Right ventricle myocardium superior (tissue), 1 donor: ENCODE results near the gene RABL6. TPM values are rescaled to one million over a fixed set of nuclear protein-coding genes. Genes with fewer than 3 reads are reported as not detected.

Experiments used
- ATAC-seq: fragments of 200-7000 bp; cut with Tn5 transposase; one replicate; pipeline ENCODE4 v1.9.1; 2020; ENCODE audit warnings: mild to moderate bottlenecking; ENCODE audit not compliant: poor library complexity
- DNase-seq: peaks from one replicate; pipeline ENCODE4 v3.0.0-alpha.2; 2020
- intact Hi-C: fragments of 100-400 bp; cut with DNase I; formaldehyde crosslinking; loops from one replicate; pipeline ENCODE4 v1.11.2; 2022
- total RNA-seq: library from RNA; stranded (reverse); fragmentation: NEBNext Ultra II Directional; extraction: Animal tissue kit (Norgen Biotek cat#: 25700); gene quantifications from one replicate; pipeline ENCODE4 v1.2.1, GENCODE V29; 2021
- donor health status: DM: no; HTN: yes; CAD: no; lungs with severe emphysema.

RABL6 gene
- total RNA-seq, 1 donor from 2014 or later, result 68.0 TPM

DNA sequence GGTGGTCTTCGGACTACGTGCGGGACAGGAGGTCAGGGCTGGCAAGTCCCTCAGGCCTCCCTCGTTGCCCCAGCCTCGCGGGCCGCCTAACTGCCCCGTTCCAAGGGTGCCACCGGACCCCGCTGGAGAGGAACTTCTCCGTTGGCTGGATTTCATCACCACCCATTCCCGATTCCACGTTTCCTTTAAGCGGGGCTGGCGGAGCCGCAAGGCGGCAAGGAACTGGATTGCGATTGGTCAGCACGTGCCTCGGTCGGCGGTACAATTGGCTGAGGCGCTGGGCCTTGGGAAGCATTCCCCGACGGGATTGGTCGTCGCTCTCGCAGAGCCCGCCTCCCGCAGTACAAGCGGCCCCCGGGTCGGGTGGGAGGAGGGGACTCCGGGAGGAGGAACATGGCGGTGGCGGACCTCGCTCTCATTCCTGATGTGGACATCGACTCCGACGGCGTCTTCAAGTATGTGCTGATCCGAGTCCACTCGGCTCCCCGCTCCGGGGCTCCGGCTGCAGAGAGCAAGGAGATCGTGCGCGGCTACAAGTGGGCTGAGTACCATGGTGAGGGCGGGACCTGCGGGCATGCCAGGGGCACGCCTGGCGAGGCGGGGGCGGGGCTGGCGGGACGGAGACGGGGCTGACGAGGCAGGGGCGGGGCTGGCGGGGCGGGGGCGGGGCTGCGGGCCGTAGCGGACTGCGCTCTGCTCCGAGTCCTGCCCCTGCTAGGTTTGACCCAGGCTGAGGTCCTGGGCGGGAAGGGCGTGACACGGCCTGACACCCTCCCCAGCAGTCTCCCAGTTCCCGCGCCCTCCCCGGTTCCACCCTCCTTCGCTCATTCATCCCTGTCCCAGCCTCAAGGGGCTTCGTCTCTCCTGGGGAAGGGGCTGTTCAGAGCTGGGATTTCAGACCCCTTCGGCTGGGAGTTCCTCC is 41.6 kb downstream of the RABL6 start, which contains the start of gene PHPT1:
Gene PHPT1 (plus strand): TSS at position 372 of the 922 bp plus-strand sequence. CDS start 22 bp downstream, at position 394.
- DNase-seq (peak; percentile 99), ATAC-seq (peak; percentile 83)
- intact Hi-C loops, result loop anchor here (5.0 kb wide), 1 partner anchor 93 kb away; the partner anchor contains the start of gene FBXW5

DNA sequence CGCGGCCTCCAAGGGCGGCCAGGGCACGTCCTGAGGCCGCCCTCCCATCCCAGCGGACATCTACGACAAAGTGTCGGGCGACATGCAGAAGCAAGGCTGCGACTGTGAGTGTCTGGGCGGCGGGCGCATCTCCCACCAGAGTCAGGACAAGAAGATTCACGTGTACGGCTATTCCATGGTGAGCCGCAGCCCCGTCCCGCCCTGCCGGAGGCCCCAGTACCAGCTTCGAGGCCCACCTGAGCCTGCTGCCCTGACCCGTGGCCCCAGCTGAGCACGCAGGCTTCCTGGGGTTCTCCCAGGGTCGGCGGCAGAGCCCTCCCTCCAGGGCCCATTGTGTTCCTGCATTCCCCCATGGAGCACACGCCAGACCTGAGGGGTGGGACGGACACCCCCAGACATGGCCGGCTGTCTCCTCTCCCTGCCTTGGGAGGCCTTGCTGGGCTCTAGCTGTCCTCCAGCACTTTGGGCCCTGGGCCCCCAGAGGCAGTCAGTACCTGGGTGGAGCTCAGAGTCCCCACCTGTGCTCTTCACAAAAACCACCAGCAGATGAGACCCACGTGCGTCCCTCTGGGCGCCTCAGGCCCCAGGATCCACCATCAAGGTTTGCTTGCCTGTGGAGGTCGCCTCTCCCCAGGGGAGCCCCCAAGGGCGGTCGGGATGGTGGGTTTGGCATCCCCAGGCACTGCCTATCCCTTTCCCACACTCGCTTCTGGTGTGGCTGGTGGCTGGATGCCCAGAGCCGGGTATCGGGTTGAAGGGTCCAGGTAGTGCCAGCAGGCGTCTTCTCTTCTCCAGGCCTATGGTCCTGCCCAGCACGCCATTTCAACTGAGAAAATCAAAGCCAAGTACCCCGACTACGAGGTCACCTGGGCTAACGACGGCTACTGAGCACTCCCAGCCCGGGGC is 42.5 kb downstream of the RABL6 start:
- no peak for DNase-seq
- intact Hi-C loops, result loop anchor here (5.0 kb wide), 1 partner anchor 92 kb away; the partner anchor contains the start of gene FBXW5
- ATAC-seq, result no peak

DNA sequence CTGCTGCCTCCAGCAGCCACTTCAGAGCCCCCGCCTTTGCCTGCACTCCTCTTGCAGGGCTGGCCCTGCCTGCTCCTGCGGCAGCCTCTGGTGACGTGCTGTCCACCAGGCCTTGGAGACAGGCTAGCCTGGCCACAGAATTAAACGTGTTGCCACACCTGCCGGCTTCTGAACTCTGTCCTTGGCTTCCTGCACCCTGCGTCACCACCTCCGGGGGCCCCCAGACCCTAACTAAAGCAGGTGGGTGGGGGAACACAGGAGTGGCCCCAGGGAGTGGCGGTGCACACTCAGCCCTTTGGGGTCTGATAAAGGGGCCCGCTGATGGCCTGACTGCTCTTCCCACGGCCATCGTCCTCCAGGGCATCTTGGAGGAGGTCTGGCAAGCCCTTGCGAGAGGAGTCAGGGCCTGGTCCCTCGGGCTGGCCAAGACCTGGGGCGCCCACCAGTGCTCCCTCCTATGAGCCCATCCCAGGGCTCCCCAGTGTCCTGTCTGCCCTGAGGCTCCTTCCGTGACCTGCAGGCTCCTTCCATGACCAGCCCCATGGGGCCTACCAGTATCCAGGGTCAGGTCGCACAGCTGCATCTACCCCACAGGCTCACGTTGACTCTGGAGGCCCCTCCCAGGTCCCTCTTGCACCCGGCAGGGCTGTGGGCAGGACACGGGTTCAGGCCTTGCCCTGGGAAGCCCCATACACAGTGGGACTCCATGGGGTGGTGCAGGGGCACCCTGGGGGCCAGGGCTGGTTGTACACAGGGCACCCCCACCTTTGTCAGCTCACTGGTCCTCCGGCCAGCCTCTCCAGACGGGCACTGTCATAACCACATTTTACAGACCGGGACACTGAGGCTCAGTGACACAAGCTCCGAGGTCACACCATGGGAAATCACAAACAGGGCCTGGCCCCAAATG is 43.4 kb downstream of the RABL6 start:
- intact Hi-C loops, result no loop called here
- no peak for ATAC-seq
- no peak for DNase-seq

DNA sequence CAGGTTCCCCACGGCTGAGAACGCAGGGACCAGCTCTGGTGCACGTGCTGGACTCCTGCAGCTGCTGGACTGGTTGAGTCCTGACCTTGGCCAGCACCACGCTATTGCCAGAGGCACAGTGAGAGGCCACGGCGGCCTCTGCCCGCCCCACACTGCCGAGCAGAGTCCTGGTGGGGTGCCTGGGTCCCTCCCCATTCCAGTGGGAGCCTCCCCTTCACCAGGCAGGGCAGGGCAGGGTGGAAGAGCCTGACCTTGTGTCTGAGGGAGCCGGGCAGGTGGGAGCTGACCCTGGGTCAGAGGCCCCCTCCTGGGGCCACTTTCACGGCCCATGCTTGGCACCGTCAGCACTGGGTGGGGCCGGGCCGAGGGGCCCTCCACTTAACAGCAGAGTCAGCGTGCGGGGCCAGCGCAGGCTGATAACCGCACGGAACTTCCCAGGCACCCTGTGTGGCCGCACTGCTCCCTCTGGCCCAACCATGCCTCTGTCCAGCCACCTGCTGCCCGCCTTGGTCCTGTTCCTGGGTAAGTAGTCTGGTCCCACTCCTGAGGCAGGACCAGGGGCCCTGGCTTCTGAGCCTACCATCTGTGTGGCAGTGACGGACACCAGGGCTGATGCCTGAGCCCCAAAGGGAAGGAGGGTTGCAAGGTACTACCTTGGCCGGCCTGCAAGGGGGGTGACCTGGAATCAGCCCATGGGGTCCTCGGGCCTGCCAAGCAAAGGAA is 44.4 kb downstream of the RABL6 start, which contains the start of gene MAMDC4:
Gene MAMDC4 (plus strand): TSS at position 406 of the 723 bp plus-strand sequence. CDS start 71 bp downstream, at position 477.
- no peak for ATAC-seq
- intact Hi-C loops, result no loop called here
- DNase-seq, result no peak

DNA sequence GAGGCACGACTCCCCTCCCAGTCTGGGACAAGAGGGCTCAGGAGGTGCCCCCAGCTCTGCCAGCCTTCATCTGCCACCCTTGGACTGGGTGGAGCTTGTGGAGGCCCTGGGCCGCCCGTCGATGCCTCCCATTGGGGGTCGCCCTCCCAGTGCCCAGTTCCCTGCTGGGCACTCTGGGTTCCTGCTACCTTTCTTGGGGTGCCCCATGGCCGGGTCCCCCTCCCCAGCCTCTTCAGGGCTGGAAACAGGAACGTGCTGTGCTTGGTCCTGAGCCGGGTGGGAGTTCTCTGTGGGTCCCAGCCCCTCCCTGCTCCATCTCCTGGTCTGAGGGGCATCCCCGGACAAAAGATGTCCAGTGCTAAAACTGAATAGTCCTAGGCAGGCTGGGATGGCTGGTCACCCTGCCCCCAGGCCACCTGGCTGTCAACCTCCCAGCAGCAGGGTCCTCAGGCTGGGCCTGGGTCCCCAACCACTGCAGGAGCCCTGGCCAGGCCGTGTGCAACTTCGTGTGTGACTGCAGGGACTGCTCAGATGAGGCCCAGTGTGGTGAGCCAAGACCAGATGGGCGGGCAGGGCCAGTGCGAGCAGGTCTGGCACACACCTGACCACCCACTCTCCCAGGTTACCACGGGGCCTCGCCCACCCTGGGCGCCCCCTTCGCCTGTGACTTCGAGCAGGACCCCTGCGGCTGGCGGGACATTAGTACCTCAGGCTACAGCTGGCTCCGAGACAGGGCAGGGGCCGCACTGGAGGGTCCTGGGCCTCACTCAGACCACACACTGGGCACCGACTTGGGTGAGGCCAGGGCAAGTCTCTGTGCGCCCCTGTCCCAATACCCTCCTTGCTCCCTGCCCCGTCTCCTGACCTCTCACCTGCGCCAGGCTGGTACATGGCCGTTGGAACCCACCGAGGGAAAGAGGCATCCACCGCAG is 45.2 kb downstream of the RABL6 start:
- ATAC-seq (no peak), DNase-seq (no peak)
- intact Hi-C loops, result no loop called here

DNA sequence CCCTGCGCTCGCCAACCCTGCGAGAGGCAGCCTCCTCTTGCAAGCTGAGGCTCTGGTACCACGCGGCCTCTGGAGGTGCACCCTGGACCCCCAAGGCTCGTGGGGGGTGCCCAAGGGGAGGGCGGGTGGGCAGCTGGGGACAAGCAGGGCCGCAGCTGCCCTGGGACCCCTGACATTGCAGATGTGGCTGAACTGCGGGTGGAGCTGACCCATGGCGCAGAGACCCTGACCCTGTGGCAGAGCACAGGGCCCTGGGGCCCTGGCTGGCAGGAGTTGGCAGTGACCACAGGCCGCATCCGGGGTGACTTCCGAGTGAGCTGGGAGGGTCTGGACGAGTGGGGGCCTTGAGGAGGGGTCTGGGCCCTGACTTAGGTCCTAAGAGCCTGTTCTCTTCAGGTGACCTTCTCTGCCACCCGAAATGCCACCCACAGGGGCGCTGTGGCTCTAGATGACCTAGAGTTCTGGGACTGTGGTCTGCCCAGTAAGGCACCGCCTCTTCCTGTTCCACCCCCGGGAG is 45.9 kb downstream of the RABL6 start:
- intact Hi-C loops, result no loop called here
- ATAC-seq (no peak), DNase-seq (peak; percentile 39)

DNA sequence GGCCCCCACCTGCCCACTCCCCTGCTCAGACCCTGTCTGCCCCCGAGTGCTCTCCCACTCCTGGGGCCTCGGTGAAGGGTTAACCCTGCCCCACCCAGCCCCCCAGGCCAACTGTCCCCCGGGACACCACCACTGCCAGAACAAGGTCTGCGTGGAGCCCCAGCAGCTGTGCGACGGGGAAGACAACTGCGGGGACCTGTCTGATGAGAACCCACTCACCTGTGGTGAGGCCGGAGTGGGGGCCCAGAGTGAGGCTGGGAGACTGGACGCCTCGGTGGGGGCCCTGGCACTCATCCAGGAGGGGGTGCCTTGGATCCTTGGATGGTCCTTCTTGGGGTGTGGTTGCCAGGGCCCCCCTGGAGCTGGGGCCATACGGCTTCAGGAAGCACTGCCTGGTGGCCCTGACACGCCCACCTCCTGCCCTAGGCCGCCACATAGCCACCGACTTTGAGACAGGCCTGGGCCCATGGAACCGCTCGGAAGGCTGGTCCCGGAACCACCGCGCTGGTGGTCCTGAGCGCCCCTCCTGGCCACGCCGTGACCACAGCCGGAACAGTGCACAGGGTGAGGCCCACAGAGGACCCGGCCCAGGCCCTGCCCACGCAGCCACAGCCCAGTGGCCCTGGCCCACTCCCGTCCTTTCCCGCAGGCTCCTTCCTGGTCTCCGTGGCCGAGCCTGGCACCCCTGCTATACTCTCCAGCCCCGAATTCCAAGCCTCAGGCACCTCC is 46.5 kb downstream of the RABL6 start:
- intact Hi-C loops, result no loop called here
- no peak for ATAC-seq
- DNase-seq, result peak; percentile 47

DNA sequence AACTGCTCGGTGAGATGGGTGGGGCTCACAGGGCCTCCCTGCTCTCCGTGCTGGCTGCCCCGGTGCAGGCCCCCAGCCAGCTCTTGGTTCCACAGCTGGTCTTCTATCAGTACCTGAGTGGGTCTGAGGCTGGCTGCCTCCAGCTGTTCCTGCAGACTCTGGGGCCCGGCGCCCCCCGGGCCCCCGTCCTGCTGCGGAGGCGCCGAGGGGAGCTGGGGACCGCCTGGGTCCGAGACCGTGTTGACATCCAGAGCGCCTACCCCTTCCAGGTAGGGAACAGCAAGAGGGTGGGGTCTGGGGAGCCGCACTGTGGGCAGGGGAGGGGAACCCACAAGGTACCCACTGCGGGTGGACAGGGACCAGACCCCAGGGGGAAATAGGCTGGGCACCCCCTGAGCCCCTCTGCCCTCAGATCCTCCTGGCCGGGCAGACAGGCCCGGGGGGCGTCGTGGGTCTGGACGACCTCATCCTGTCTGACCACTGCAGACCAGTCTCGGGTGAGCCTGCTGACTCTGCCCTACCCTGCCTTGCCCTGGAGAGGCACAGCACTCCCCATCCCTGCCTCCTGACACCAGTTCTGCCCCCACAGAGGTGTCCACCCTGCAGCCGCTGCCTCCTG is 47.2 kb downstream of the RABL6 start:
- peak; percentile 35 for DNase-seq
- intact Hi-C loops, result no loop called here
- no peak for ATAC-seq

DNA sequence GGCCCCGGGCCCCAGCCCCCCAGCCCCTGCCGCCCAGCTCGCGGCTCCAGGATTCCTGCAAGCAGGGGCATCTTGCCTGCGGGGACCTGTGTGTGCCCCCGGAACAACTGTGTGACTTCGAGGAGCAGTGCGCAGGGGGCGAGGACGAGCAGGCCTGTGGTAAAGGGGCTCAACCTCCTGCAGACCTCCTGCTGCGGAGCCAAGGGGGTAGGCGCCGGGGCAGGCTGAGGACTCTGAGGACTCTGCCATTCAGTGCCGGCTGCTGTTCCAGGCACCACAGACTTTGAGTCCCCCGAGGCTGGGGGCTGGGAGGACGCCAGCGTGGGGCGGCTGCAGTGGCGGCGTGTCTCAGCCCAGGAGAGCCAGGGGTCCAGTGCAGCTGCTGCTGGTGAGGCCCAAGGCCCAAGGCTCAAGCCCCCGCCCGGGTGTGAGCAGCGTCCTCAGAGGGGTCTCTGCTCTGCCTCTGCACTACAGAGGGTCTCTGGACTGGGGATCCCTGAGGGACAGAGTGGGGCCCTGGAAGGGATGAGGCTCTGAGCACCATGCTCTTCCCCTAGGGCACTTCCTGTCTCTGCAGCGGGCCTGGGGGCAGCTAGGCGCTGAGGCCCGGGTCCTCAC is 47.8 kb downstream of the RABL6 start:
- peak; percentile 53 for DNase-seq
- intact Hi-C loops, result no loop called here
- ATAC-seq, result no peak

DNA sequence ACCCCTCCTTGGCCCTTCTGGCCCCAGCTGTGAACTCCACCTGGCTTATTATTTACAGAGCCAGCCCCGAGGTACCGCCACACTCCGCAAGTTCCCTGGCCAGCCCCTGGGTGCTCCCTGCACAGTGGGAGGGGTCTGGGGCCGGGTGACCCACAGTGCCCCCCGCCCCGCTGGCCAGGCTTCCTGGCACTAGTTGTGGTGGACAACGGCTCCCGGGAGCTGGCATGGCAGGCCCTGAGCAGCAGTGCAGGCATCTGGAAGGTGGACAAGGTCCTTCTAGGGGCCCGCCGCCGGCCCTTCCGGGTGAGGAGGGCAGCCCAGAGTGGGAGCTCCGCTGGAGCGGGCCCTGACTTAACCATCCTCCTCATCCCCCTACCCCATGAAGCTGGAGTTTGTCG is 48.3 kb downstream of the RABL6 start:
- ATAC-seq (no peak), DNase-seq (peak; percentile 21)
- intact Hi-C loops, result no loop called here

DNA sequence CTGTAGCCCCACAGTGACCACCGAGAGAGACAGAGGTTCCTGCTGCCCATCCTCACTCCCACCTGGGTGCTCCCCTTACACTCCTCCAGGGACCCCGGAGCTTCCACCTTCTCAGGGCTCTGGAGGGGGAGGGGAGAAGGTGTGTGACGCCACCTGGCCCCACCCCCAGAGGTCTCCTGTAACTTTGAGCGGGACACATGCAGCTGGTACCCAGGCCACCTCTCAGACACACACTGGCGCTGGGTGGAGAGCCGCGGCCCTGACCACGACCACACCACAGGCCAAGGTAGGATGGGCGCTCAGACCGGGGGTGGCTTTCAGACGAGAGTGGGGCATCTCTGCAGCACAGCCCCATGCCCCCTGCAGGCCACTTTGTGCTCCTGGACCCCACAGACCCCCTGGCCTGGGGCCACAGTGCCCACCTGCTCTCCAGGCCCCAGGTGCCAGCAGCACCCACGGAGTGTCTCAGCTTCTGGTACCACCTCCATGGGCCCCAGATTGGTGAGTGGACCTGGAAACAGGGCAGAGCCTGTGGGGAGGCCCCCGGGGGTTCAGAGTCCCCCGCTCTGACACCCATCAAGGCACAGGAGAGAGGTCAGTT is 48.9 kb downstream of the RABL6 start:
- intact Hi-C loops, result no loop called here
- no peak for ATAC-seq
- peak; percentile 35 for DNase-seq

DNA sequence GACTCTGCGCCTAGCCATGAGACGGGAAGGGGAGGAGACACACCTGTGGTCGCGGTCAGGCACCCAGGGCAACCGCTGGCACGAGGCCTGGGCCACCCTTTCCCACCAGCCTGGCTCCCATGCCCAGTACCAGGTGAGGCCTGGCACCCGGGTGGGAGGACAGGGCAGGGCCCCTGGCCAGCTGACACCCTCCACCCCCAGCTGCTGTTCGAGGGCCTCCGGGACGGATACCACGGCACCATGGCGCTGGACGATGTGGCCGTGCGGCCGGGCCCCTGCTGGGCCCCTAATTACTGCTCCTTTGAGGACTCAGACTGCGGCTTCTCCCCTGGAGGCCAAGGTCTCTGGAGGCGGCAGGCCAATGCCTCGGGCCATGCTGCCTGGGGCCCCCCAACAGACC is 49.4 kb downstream of the RABL6 start:
- intact Hi-C loops, result no loop called here
- ATAC-seq (no peak), DNase-seq (peak; percentile 41)

DNA sequence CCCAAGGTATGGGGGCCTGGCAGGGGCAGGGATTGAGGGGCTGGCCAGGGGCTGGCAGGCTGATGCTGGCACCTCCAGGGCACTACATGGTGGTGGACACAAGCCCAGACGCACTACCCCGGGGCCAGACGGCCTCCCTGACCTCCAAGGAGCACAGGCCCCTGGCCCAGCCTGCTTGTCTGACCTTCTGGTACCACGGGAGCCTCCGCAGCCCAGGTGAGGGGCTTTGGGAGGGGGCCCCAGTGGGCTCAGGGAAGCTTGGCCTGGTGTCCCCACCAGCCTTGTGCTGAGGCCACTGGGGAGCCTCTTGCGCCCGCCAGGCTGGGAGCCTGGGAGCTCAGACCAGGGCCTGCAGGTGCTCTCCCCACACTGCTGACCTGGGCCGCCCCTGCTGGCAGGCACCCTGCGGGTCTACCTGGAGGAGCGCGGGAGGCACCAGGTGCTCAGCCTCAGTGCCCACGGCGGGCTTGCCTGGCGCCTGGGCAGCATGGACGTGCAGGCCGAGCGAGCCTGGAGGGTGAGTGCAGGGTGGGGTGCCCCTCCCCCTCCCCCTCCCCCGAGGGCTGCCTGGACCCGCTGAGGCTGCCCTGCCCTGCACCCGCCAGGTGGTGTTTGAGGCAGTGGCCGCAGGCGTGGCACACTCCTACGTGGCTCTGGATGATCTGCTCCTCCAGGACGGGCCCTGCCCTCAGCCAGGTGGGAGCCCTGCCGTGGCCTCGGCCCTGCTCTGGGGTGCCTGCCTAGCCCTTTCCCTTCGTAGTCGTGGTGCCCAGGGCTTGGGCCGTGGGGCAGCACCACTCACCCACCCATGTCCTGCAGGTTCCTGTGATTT is 50.0 kb downstream of the RABL6 start:
- intact Hi-C loops, result no loop called here
- peak; percentile 32 for DNase-seq
- no peak for ATAC-seq

DNA sequence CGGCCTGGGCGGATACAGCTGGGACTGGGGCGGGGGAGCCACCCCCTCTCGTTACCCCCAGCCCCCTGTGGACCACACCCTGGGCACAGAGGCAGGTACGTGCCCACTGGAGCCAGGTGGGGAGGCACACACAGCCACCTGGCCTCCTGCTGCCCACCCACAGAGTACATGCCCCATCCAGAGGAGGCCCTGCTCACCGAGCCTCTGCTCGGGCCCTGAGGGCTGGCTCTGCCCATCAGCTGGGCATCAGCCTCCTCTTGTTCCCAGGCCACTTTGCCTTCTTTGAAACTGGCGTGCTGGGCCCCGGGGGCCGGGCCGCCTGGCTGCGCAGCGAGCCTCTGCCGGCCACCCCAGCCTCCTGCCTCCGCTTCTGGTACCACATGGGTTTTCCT is 50.7 kb downstream of the RABL6 start:
- peak; percentile 20 for DNase-seq

More for the DNA sequence above, 50.7 kb downstream of the RABL6 start:
- no peak for ATAC-seq
- intact Hi-C loops, result no loop called here
